Liver (tissue), 9 donors: Measurements from ENCODE around the gene KRT4. TPM values are rescaled to one million over a fixed set of nuclear protein-coding genes. Genes with fewer than 3 reads are reported as not detected.

ENCODE experiments used
- DNase-seq: peaks from one replicate; pipeline ENCODE4 v3.0.0-alpha.2; 2017; ENCODE audit warnings: low spot score
- H3K27ac ChIP-seq, 2 donors: one replicate each; pipeline ENCODE4 v1.7.0; 2013; ENCODE audit warnings: inconsistent platforms in 2 of 2, low read length in 2 of 2, control low read depth in 1 of 2, low read depth in 1 of 2, mild to moderate bottlenecking in 1 of 2
- H3K27me3 ChIP-seq, 4 donors: one replicate each; pipeline versions ENCODE4 v1.6.1 to v1.7.0; 2013; ENCODE audit warnings: low read length in 3 of 4, inconsistent platforms in 1 of 4, mild to moderate bottlenecking in 1 of 4, moderate library complexity in 1 of 4; ENCODE audit not compliant: control insufficient read depth in 4 of 4, insufficient read depth in 4 of 4
- H3K36me3 ChIP-seq, 4 donors: one replicate each; pipeline versions ENCODE4 v1.6.1 to v1.7.0; 2013; ENCODE audit warnings: low read length in 3 of 4, mild to moderate bottlenecking in 3 of 4, low read depth in 1 of 4, moderate library complexity in 1 of 4; ENCODE audit not compliant: control insufficient read depth in 4 of 4, insufficient read depth in 3 of 4
- H3K4me1 ChIP-seq, 4 donors: one replicate each; pipeline versions ENCODE4 v1.6.1 to v1.7.0; 2013; ENCODE audit warnings: low read length in 3 of 4, mild to moderate bottlenecking in 3 of 4, moderate library complexity in 1 of 4; ENCODE audit not compliant: control insufficient read depth in 4 of 4, insufficient read depth in 4 of 4
- H3K4me3 ChIP-seq, 3 donors: one replicate each; pipeline versions ENCODE4 v1.6.1 to v1.7.0; 2013; ENCODE audit warnings: low read length in 3 of 3, control low read depth in 1 of 3, low read depth in 1 of 3, mild to moderate bottlenecking in 1 of 3
- H3K9ac ChIP-seq, 2 donors: one replicate each; pipeline ENCODE4 v1.7.0; 2013; ENCODE audit warnings: low read length in 2 of 2, mild to moderate bottlenecking in 2 of 2, moderate library complexity in 2 of 2, control low read depth in 1 of 2, low read depth in 1 of 2
- H3K9me3 ChIP-seq, 4 donors: one replicate each; pipeline versions ENCODE4 v1.6.1 to v1.7.0; 2013; ENCODE audit warnings: low read length in 3 of 4; ENCODE audit not compliant: control insufficient read depth in 4 of 4
- CTCF ChIP-seq: fragments of 150-350 bp; IDR thresholded peaks from 2 replicates; pipeline ENCODE4 v1.5.1; 2017; ENCODE audit warnings: improper control_type of control experiment, low read depth, low read length; ENCODE audit not compliant: missing input control
- EGR1 ChIP-seq, 2 donors: IDR thresholded peaks; 2 replicates each; pipeline ENCODE4 v1.6.1; 2016 to 2018; ENCODE audit warnings: antibody characterized with exemption in 2 of 2, low read depth in 2 of 2
- FOXA1 ChIP-seq: IDR thresholded peaks from 2 replicates; pipeline ENCODE4 v1.6.1; 2016; ENCODE audit warnings: antibody characterized with exemption
- FOXA2 ChIP-seq: IDR thresholded peaks from 2 replicates; pipeline ENCODE4 v1.6.1; 2016; ENCODE audit warnings: antibody characterized with exemption
- GABPA ChIP-seq, 2 donors: IDR thresholded peaks in 1 of 2; conservative IDR thresholded peaks in 1 of 2; 2 replicates each; pipeline ENCODE4 v1.6.1; 2016; ENCODE audit warnings: antibody characterized with exemption in 2 of 2, mild to moderate bottlenecking in 1 of 2, moderate library complexity in 1 of 2
- HNF4G ChIP-seq: IDR thresholded peaks from 2 replicates; pipeline ENCODE4 v1.6.1; 2016; ENCODE audit warnings: antibody characterized with exemption
- JUND ChIP-seq, 2 donors: IDR thresholded peaks; 2 replicates each; pipeline ENCODE4 v1.6.1; 2016; ENCODE audit warnings: antibody characterized with exemption in 2 of 2
- MAX ChIP-seq: IDR thresholded peaks from 2 replicates; pipeline ENCODE4 v1.6.1; 2016; ENCODE audit warnings: antibody characterized with exemption
- NR2F2 ChIP-seq: IDR thresholded peaks from 2 replicates; pipeline ENCODE4 v1.6.1; 2016; ENCODE audit warnings: antibody characterized with exemption
- RAD21 ChIP-seq, 2 donors: IDR thresholded peaks; 2 replicates each; pipeline ENCODE4 v1.6.1; 2016; ENCODE audit warnings: antibody characterized with exemption in 2 of 2, mild to moderate bottlenecking in 2 of 2
- RXRA ChIP-seq, 2 donors: IDR thresholded peaks; 2 replicates each; pipeline ENCODE4 v1.6.1; 2017 to 2018; ENCODE audit warnings: antibody characterized with exemption in 2 of 2, mild to moderate bottlenecking in 1 of 2
- SP1 ChIP-seq: IDR thresholded peaks from 2 replicates; pipeline ENCODE4 v1.6.1; 2018; ENCODE audit warnings: antibody characterized with exemption, mild to moderate bottlenecking
- TAF1 ChIP-seq: conservative IDR thresholded peaks from 2 replicates; pipeline ENCODE4 v1.6.1; 2016; ENCODE audit warnings: antibody characterized with exemption, mild to moderate bottlenecking
- YY1 ChIP-seq: IDR thresholded peaks from 2 replicates; pipeline ENCODE4 v1.6.1; 2016; ENCODE audit warnings: antibody characterized with exemption, mild to moderate bottlenecking
- ZBTB33 ChIP-seq: IDR thresholded peaks from 2 replicates; pipeline ENCODE4 v1.6.1; 2016; ENCODE audit warnings: antibody characterized with exemption
- WGBS: extraction: QIAGEN DNeasy Blood & Tissue Kit; methylation state at CpG from one replicate; pipeline ENCODE4 v1.1.7; 2013; 5-methylcytosine and 5-hydroxymethylcytosine counted together
- polyA plus RNA-seq, 2 donors: library from polyadenylated mRNA; stranded (reverse) in 1 of 2; unstranded in 1 of 2; fragments of 200-250 nt in 1 of 2; fragments of >200 nt in 1 of 2; fragmentation: Nextera tagmentation in 1 of 2; extraction: Ambion mirVana in 1 of 2; gene quantifications; one replicate each; pipeline versions ENCODE4 v1.2.1 to v1.2.3, GENCODE V29; 2013 to 2015
- total RNA-seq, 2 donors: library from RNA; depleted of rRNA; stranded (reverse); fragments of >200 nt; gene quantifications; one replicate each; pipeline ENCODE4 v1.2.3, GENCODE V29; 2014
- TF ChIP-seq, protein P1 (sequence below): IDR thresholded peaks from 2 replicates; pipeline ENCODE4 v1.6.1; 2016; ENCODE audit warnings: antibody characterized with exemption, mild to moderate bottlenecking
- donor health status: healthy.
- donor health status: healthy.
- donor health status: healthy.
- donor health status: healthy.
- donor health status: healthy.

The KRT4 gene
- total and polyA plus RNA-seq, 4 donors = 0.05 to 0.23 TPM; not detected in 2

DNA sequence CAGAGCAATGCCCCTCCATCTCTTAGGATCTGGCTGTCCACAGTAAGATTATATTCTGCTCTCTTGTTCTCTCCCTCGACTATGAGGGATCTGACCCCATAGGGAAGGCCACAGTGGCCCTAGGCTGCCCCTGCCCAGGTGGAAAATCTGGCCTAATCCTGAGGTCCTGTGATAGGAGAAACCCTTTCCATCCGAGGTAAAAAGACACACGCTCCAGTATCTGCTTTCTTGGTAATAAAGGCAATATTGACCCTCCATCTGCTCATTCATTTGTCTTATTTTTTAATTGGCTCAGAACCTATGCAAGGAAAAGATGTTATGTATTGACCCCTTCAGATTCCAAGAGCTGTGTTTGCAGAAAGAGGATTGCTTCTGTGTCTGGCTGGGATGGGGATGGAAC lies 46.5 kb downstream of the KRT4 start:
- Histone ChIP-seq H3K27me3 (peaks cover 0 to 7% (median 0%) of the 10 kb centered on the region in 4 donors), H3K36me3 (no peaks in the 10 kb centered on the region), H3K4me3 (no peak overlapping the region), H3K27ac (no peak overlapping the region), H3K9me3 (no peaks in the 10 kb centered on the region), H3K9ac (no peak overlapping the region), H3K4me1 (no peaks in the 10 kb centered on the region)
- no peak for TF ChIP-seq NR2F2
- TF ChIP-seq MAX = no peak
- TF ChIP-seq RAD21 (IDR thresholded peaks at IDR 0.05) = no peak
- TF ChIP-seq JUND (IDR thresholded peaks at IDR 0.05) = no peak
- TF ChIP-seq FOXA1 = no peak
- no peak for TF ChIP-seq TAF1
- no peak for TF ChIP-seq ZBTB33
- WGBS = 35% methylated on average over 3 of the region's 3 CpGs
- DNase-seq = no peak

DNA sequence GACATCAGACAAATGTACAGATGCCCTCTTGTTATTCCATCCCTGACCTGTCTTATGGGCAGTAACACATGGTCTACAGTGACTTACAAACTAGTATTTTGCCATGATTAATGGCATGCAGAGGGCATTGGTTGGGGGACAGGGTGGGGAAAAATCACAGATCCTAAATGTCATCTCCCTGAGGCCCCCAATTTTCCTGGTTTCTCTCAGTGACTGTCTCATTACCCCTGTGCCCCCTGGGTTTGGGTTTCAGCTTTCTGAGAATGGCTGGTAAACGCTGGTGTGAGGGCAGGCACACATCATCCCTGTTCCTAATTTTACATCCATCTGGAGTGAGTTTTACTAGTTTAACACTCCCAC lies 46.9 kb downstream of the KRT4 start:
- 72% methylated on average over 1 of the region's 1 CpG for WGBS
- Histone ChIP-seq H3K4me3 (no peak overlapping the region), H3K9ac (no peak overlapping the region), H3K9me3 (peaks cover 0 to under 1% (median 0%) of the 10 kb centered on the region in 4 donors), H3K36me3 (no peaks in the 10 kb centered on the region), H3K27ac (no peak overlapping the region), H3K4me1 (no peaks in the 10 kb centered on the region), H3K27me3 (peaks cover 0 to 7% (median 0%) of the 10 kb centered on the region in 4 donors)
- DNase-seq = no peak
- no peak for TF ChIP-seq CTCF
- no peak for TF ChIP-seq MAX
- no peak for TF ChIP-seq GABPA (IDR thresholded peaks at IDR 0.05 in 1 of 2, conservative IDR thresholded peaks at IDR 0.05 in 1 of 2)
- TF ChIP-seq SP1 = no peak
- TF ChIP-seq EGR1 (IDR thresholded peaks at IDR 0.05; ENCODE audit: low read depth in 2 of 2) = no peak
- no peak for TF ChIP-seq HNF4G
- no peak for TF ChIP-seq FOXA1
- TF ChIP-seq NR2F2 = no peak
- TF ChIP-seq JUND (IDR thresholded peaks at IDR 0.05) = no peak

- no peak overlapping the region for H3K27ac ChIP-seq
- H3K9me3 ChIP-seq = peaks cover 0 to 4% (median 1%) of the 10 kb centered on the region in 4 donors
- 87% methylated on average over 5 of the region's 5 CpGs for WGBS
- H3K4me1 ChIP-seq = no peaks in the 10 kb centered on the region
- H3K36me3 ChIP-seq = no peaks in the 10 kb centered on the region
- no peak overlapping the region for H3K9ac ChIP-seq
- H3K27me3 ChIP-seq = peaks cover 0 to 7% (median 0%) of the 10 kb centered on the region in 4 donors
- DNase-seq = no peak
- no peak overlapping the region for H3K4me3 ChIP-seq
- TF ChIP-seq HNF4G (no peak), GABPA (IDR thresholded peaks at IDR 0.05 in 1 of 2, conservative IDR thresholded peaks at IDR 0.05 in 1 of 2) (no peak), RAD21 (IDR thresholded peaks at IDR 0.05) (no peak), EGR1 (IDR thresholded peaks at IDR 0.05; ENCODE audit: low read depth in 2 of 2) (no peak), FOXA2 (no peak), RXRA (IDR thresholded peaks at IDR 0.05) (no peak), YY1 (no peak), ZBTB33 (no peak), MAX (no peak), NR2F2 (no peak), JUND (IDR thresholded peaks at IDR 0.05) (no peak), FOXA1 (no peak)
- TF ChIP-seq, protein P1, sequence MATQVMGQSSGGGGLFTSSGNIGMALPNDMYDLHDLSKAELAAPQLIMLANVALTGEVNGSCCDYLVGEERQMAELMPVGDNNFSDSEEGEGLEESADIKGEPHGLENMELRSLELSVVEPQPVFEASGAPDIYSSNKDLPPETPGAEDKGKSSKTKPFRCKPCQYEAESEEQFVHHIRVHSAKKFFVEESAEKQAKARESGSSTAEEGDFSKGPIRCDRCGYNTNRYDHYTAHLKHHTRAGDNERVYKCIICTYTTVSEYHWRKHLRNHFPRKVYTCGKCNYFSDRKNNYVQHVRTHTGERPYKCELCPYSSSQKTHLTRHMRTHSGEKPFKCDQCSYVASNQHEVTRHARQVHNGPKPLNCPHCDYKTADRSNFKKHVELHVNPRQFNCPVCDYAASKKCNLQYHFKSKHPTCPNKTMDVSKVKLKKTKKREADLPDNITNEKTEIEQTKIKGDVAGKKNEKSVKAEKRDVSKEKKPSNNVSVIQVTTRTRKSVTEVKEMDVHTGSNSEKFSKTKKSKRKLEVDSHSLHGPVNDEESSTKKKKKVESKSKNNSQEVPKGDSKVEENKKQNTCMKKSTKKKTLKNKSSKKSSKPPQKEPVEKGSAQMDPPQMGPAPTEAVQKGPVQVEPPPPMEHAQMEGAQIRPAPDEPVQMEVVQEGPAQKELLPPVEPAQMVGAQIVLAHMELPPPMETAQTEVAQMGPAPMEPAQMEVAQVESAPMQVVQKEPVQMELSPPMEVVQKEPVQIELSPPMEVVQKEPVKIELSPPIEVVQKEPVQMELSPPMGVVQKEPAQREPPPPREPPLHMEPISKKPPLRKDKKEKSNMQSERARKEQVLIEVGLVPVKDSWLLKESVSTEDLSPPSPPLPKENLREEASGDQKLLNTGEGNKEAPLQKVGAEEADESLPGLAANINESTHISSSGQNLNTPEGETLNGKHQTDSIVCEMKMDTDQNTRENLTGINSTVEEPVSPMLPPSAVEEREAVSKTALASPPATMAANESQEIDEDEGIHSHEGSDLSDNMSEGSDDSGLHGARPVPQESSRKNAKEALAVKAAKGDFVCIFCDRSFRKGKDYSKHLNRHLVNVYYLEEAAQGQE = no peak
Measured at GRCh38 chr12:52766351-52767019, 47.4 kb downstream of the KRT4 start.
